K562 (cell line): ENCODE results near the gene ALOXE3. TPM values are rescaled to one million over a fixed set of nuclear protein-coding genes. Genes with fewer than 3 reads are reported as not detected.

ENCODE experiments used
- CHD7 ChIP-seq: fragments of 200-600 bp; sonication (generic); IDR thresholded peaks from one replicate; pipeline ENCODE4 v1.6.1; 2012; ENCODE audit warnings: mild to moderate bottlenecking, low read depth, low read length, inconsistent platforms
- CLOCK ChIP-seq: fragments of 250-450 bp; sonication (Bioruptor Pico); IDR thresholded peaks from 2 replicates; pipeline ENCODE4 v1.4.0; 2020; ENCODE audit warnings: mild to moderate bottlenecking, moderate library complexity, borderline replicate concordance
- GTF2E2 ChIP-seq: fragments of 200-800 bp; sonication (Bioruptor generic); IDR thresholded peaks from 2 replicates; pipeline ENCODE4 v1.6.1; 2016; ENCODE audit warnings: missing genetic modification characterization, missing compliant biosample characterization
- HMGN3 ChIP-seq: IDR thresholded peaks from 2 replicates; pipeline ENCODE4 v1.6.1; 2011; ENCODE audit warnings: borderline replicate concordance, low read depth, mild to moderate bottlenecking, mixed read lengths, low read length; ENCODE audit not compliant: insufficient read length; ENCODE audit errors: extremely low read depth
- POLR2AphosphoS5 ChIP-seq: IDR thresholded peaks from 2 replicates; pipeline ENCODE4 v1.6.1; 2011; ENCODE audit warnings: mild to moderate bottlenecking, low read depth, low read length, moderate library complexity; ENCODE audit not compliant: control insufficient read depth, insufficient read depth
- RBM34 ChIP-seq: fragments of 200-400 bp; formaldehyde crosslinking; IDR thresholded peaks from 2 replicates; pipeline ENCODE4 v1.6.1; 2018; ENCODE audit warnings: low read length, borderline replicate concordance; ENCODE audit not compliant: insufficient read depth
- SLC30A9 ChIP-seq: fragments of 250-450 bp; sonication (Bioruptor Pico); IDR thresholded peaks from 2 replicates; pipeline ENCODE4 v1.8.0; 2022; ENCODE audit warnings: mild to moderate bottlenecking, moderate library complexity
- TGIF2 ChIP-seq: sonication (generic); formaldehyde crosslinking; IDR thresholded peaks from 2 replicates; pipeline ENCODE4 v1.8.1; 2022; ENCODE audit warnings: mild to moderate bottlenecking, missing genetic modification reagents, moderate library complexity
- WHSC1 ChIP-seq: IDR thresholded peaks from one replicate; pipeline ENCODE4 v1.6.1; 2012; ENCODE audit warnings: low read length, control low read depth, inconsistent platforms
- YBX1 ChIP-seq: fragments of 450-650 bp; IDR thresholded peaks from 2 replicates; pipeline ENCODE4 v1.7.1; 2016; ENCODE audit warnings: mild to moderate bottlenecking
- ZFP36 ChIP-seq: fragments of 150-350 bp; IDR thresholded peaks from 2 replicates; pipeline ENCODE4 v1.6.1; 2018; ENCODE audit warnings: low read length, low read depth; ENCODE audit not compliant: partially characterized antibody
- ZNF263 ChIP-seq: sonication (generic); formaldehyde crosslinking; IDR thresholded peaks from 2 replicates; pipeline ENCODE4 v1.8.0; 2022; ENCODE audit warnings: mild to moderate bottlenecking, missing genetic modification reagents, borderline replicate concordance
- ZNF274 ChIP-seq: IDR thresholded peaks from 2 replicates; pipeline ENCODE4 v1.6.1; 2011; ENCODE audit warnings: low read depth, mild to moderate bottlenecking, low read length, moderate library complexity, borderline replicate concordance
- ZNF780A ChIP-seq: fragments of 250-450 bp; sonication (Bioruptor Pico); IDR thresholded peaks from 2 replicates; pipeline ENCODE4 v1.5.0; 2021; ENCODE audit warnings: mild to moderate bottlenecking
- polyA plus RNA-seq, 8 experiments: library from polyadenylated mRNA; depleted of rRNA in 4 of 8; stranded (reverse) in 5 of 8; unstranded in 3 of 8; fragments of >200 nt; fragmentation: Nextera tagmentation in 2 of 8; fragmentation: Illumina TruSeq in 1 of 8; extraction: Ambion mirVana in 2 of 8; extraction: Trizol in 1 of 8; gene quantifications; 2 replicates each; pipeline versions ENCODE4 v1.2.1 to v1.2.3, GENCODE V29; 2011 to 2014; ENCODE audit warnings: inconsistent platforms in 1 of 8, missing spikeins in 1 of 8
- total RNA-seq, 7 experiments: library from RNA; depleted of rRNA in 6 of 7; stranded (reverse); fragments of >200 nt in 6 of 7; fragmentation: Illumina TruSeq in 2 of 7; extraction: Trizol in 2 of 7; gene quantifications; 2 replicates each; pipeline versions ENCODE4 v1.2.1 to v1.2.3, GENCODE V29; 2011 to 2021; ENCODE audit warnings: low replicate concordance in 1 of 7

Gene ALOXE3
- total and polyA plus RNA-seq, 9 of the 15 experiments (the other 6 are each of a cell fraction or from before 2014, with no cell fraction given): 0.04 TPM; not detected in 8

GRCh38 chr17:8152112-8152775 lies 33.9 kb upstream of the ALOXE3 start, which contains the start of gene PER1 (continued):
- TF ChIP-seq CHD7 (no peak), CLOCK (peak; percentile 89; the same call in 1 of the 2 replicates), TGIF2 (no peak), ZFP36 (no peak), POLR2AphosphoS5 (peak; percentile 46; the same call in 1 of the 2 replicates), RBM34 (no peak), YBX1 (no peak), WHSC1 (no peak), ZNF780A (no peak), ZNF263 (CRISPR knock-in tag) (0 out of 2 replicates have a peak, but pooled peaks have one; percentile 33), SLC30A9 (no peak), GTF2E2 (no peak), ZNF274 (no peak), HMGN3 (peak; percentile 73)
